Peyer's patch (tissue), 4 donors: ENCODE results near the gene EXOC1. TPM values are rescaled to one million over a fixed set of nuclear protein-coding genes. Genes with fewer than 3 reads are reported as not detected.
"Not testable (repeated sequence)": the region's sequence is repeated elsewhere in the genome, so short reads cannot be mapped to it uniquely, and the experiment has no call there.

Experiments
- DNase-seq, 3 donors: peaks; one replicate each; pipeline ENCODE4 v3.0.0-alpha.2; 2017 to 2019
- H3K27ac ChIP-seq, 4 donors: fragments of 200-600 bp; sonication (generic); one replicate each; pipeline ENCODE4 v1.5.1; 2016 to 2019
- H3K27me3 ChIP-seq, 2 donors: fragments of 200-600 bp; sonication (generic); one replicate each; pipeline ENCODE4 v1.5.1; 2019
- H3K36me3 ChIP-seq, 3 donors: fragments of 200-600 bp; sonication (generic); one replicate each; pipeline ENCODE4 v1.5.1; 2016 to 2019
- H3K4me1 ChIP-seq, 4 donors: fragments of 200-600 bp; sonication (generic); one replicate each; pipeline ENCODE4 v1.5.1; 2016 to 2019
- H3K4me3 ChIP-seq, 4 donors: fragments of 200-600 bp; sonication (generic); 1 replicate in 3 of 4; 2 replicates in 1 of 4; pipeline ENCODE4 v1.5.1; 2016 to 2019; ENCODE audit warnings: mild to moderate bottlenecking in 1 of 4
- H3K9me3 ChIP-seq, 4 donors: fragments of 200-600 bp; sonication (generic); one replicate each; pipeline ENCODE4 v1.5.1; 2016 to 2019; ENCODE audit warnings: mild to moderate bottlenecking in 1 of 4
- POLR2A ChIP-seq, 2 donors: fragments of 450-650 bp; IDR thresholded peaks; one replicate each; pipeline ENCODE4 v1.5.1; 2017; ENCODE audit warnings: antibody characterized with exemption in 2 of 2, mild to moderate bottlenecking in 2 of 2, moderate library complexity in 2 of 2
- total RNA-seq, 4 donors: library from RNA; depleted of rRNA; stranded (reverse); fragments of >200 nt; gene quantifications; one replicate each; pipeline ENCODE4 v1.1.0, GENCODE V29; 2016
- TF ChIP-seq, protein P1 (sequence below), 6 experiments: fragments of 450-650 bp in 4 of 6; fragments of 200-600 bp in 2 of 6; sonication (generic) in 1 of 6; IDR thresholded peaks; one replicate each; pipeline ENCODE4 v1.5.1; 2017 to 2019; ENCODE audit warnings: antibody characterized with exemption in 6 of 6, mild to moderate bottlenecking in 3 of 6, moderate library complexity in 1 of 6

The EXOC1 gene
- total RNA-seq, 4 donors from 2014 or later, result 33.9 to 57.8 (median 44.7) TPM

DNA sequence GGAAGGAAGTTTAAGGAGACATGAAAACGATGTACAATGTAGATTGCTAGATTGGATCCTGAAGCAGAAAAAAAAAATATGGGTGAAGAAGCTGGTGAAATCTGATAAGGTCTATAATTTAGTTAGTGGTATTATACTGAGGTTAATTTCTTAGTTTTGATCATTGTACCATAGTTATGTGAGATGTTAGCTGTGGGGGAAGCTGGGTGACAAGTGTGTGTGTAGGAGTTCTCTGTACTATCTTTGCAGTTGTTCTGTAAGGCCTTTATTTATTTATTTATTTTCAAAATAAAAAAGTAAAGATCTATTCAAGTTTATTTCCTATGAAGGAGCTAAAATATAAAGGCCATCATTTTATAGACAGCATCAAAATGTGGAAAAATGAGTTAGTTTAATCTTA, 12.5 kb upstream of the EXOC1 start:
- no peaks in the 10 kb centered on the region for H3K27me3 ChIP-seq
- no peak overlapping the region for H3K4me3 ChIP-seq
- no peak overlapping the region for H3K27ac ChIP-seq
- DNase-seq, result no peak
- TF ChIP-seq POLR2A (IDR thresholded peaks at IDR 0.05), result no peak
- TF ChIP-seq, protein P1, sequence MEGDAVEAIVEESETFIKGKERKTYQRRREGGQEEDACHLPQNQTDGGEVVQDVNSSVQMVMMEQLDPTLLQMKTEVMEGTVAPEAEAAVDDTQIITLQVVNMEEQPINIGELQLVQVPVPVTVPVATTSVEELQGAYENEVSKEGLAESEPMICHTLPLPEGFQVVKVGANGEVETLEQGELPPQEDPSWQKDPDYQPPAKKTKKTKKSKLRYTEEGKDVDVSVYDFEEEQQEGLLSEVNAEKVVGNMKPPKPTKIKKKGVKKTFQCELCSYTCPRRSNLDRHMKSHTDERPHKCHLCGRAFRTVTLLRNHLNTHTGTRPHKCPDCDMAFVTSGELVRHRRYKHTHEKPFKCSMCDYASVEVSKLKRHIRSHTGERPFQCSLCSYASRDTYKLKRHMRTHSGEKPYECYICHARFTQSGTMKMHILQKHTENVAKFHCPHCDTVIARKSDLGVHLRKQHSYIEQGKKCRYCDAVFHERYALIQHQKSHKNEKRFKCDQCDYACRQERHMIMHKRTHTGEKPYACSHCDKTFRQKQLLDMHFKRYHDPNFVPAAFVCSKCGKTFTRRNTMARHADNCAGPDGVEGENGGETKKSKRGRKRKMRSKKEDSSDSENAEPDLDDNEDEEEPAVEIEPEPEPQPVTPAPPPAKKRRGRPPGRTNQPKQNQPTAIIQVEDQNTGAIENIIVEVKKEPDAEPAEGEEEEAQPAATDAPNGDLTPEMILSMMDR (IDR thresholded peaks at IDR 0.05), result no peak
- H3K4me1 ChIP-seq, result no peaks in the 10 kb centered on the region
- H3K36me3 ChIP-seq, result no peaks in the 10 kb centered on the region
- H3K9me3 ChIP-seq, result no peaks in the 10 kb centered on the region

DNA sequence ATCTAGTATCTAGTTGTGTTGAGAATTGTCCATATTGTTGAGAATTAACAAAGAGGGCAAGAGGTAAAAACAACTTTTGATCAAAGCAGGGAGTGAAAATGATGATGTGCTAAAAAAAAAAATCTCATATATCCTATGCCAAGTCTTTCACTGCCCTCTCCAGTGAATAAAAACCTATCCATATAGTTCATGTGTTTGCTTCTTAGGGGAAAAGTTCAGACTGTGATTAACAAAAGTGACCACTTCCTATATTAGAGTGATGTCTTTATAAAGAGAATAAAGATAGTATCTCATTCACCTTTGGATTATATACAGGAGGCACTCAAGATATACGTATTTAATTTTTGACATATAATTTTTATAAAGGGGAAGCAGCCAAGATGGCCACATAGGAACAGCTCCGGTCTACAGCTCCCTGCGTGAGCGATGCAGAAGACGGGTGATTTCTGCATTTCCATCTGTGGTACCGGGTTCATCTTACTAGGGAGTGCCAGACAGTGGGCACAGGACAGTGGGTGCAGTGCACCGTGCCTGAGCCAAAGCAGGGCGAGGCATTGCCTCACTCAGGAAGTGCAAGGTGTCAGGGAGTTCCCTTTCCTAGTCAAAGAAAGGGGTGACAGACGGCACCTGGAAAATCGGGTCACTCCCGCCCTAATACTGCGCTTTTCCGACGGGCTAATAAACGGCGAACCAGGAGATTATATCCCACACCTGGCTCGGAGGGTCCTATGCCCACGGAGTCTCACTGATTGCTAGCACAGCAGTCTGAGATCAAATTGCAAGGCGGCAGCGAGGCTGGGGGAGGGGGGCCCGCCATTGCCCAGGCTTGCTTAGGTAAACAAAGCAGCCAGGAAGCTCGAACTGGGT, 11.8 kb upstream of the EXOC1 start:
- DNase-seq, H3K4me1 ChIP-seq, H3K36me3 ChIP-seq, H3K27me3 ChIP-seq, H3K9me3 ChIP-seq, H3K4me3 ChIP-seq, H3K27ac ChIP-seq: not testable (repeated sequence)

DNA sequence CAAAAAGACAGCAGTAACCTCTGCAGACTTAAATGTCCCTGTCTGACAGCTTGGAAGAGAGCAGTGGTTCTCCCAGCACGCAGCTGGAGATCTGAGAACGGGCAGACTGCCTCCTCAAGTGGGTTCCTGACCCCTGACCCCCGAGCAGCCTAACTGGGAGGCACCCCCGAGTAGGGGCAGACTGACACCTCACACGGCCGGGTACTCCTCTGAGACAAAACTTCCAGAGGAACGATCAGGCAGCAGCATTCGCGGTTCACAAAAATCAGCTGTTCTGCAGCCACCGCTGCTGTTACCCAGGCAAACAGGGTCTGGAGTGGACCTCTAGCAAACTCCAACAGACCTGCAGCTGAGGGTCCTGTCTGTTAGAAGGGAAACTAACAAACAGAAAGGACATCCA, 11.1 kb upstream of the EXOC1 start:
- DNase-seq, H3K36me3 ChIP-seq, H3K4me3 ChIP-seq, H3K27me3 ChIP-seq, H3K4me1 ChIP-seq, H3K9me3 ChIP-seq, H3K27ac ChIP-seq: not testable (repeated sequence)

DNA sequence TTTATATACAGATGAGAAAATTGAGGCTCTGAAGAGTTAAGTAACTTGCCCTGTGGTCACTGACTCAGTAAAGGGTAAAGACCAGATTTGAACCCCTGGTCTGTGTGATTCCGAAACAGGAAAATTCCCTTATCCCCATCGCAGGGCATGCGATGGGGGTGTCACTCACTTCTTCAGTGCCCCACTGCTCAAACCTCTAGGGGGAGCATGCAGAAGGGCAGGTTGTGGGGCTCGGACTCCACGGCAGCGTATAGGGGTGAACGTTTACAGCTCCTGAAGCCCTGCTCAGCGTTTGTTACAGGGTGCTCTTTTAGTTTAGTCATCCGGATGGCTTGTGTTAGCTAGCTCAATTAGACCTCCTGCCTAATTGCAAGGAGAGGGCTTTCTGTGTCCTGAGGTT, 3.7 kb upstream of the EXOC1 start:
- no peak for DNase-seq
- Histone ChIP-seq H3K4me3 (no peak overlapping the region), H3K27ac (no peak overlapping the region), H3K9me3 (no peaks in the 10 kb centered on the region), H3K4me1 (peaks cover 0 to 19% (median 0%) of the 10 kb centered on the region in 4 donors), H3K36me3 (no peaks in the 10 kb centered on the region), H3K27me3 (no peaks in the 10 kb centered on the region)
- TF ChIP-seq, protein P1 (IDR thresholded peaks at IDR 0.05), result no peak
- no peak for TF ChIP-seq POLR2A (IDR thresholded peaks at IDR 0.05)

DNA sequence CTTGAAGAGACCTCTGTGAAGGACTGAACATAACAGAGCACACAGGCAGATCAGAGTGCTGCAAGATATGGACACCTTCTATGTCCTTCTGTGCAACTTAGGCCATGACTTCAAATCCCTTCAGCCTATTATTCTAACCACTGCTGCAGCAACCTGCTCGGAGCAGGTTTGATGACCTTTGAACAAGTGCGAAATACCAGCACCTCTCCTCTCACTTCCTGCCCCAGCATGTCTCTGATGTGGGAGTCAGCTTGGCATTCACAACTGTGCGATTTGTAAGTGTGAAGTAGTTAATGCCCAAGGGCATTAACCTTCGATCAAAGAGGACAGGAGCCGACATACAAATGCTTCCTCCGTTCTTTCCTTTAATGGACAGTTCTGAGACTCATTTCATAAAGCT, 1.6 kb upstream of the EXOC1 start:
- peak in 1 of 3 donors; percentile 66 for DNase-seq
- Histone ChIP-seq H3K36me3 (no peaks in the 10 kb centered on the region), H3K27ac (peak overlapping the region in 1 of 4 donors; percentile 58), H3K27me3 (no peaks in the 10 kb centered on the region), H3K9me3 (no peaks in the 10 kb centered on the region), H3K4me1 (peaks cover 0 to 30% (median 0%) of the 10 kb centered on the region in 4 donors), H3K4me3 (no peak overlapping the region)
- TF ChIP-seq, protein P1 (IDR thresholded peaks at IDR 0.05), result no peak
- no peak for TF ChIP-seq POLR2A (IDR thresholded peaks at IDR 0.05)

DNA sequence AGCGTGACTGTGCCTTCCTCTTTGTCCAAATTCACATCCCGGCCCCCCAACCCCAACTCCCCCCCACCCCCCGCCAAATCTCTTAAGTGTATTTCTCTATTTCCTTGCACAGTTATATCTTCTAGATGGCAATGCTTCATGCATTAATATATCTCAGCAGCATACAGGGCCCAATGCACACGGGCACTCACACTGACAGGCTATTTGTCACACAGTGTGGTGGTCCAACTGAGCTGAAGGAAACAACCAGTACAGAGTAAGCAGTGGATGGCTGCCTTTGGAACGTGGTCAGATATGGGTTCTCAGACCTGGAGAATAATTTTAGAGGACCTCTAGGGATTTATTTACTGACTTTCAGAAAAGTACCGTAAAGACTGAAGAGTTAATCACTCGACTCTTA, 681 bp downstream of the EXOC1 start:
- peak overlapping the region; percentile 89 to 94 (median 92) for H3K4me3 ChIP-seq
- DNase-seq, result no peak
- peak overlapping the region; percentile 79 to 85 (median 81) for H3K27ac ChIP-seq
- H3K27me3 ChIP-seq, result no peaks in the 10 kb centered on the region
- peaks cover 0 to 9% (median 0%) of the 10 kb centered on the region in 3 donors for H3K36me3 ChIP-seq
- H3K4me1 ChIP-seq, result peaks cover 0 to 30% (median 0%) of the 10 kb centered on the region in 4 donors
- no peak for TF ChIP-seq POLR2A (IDR thresholded peaks at IDR 0.05)
- TF ChIP-seq, protein P1 (IDR thresholded peaks at IDR 0.05), result no peak
- no peaks in the 10 kb centered on the region for H3K9me3 ChIP-seq
